Right atrium auricular region (tissue), 2 donors: Measurements from ENCODE around the gene FRRS1L. TPM values are rescaled to one million over a fixed set of nuclear protein-coding genes. Genes with fewer than 3 reads are reported as not detected.

Source experiments
- DNase-seq: peaks from one replicate; pipeline ENCODE4 v3.0.0-alpha.2; 2019; ENCODE audit warnings: low spot score
- H3K27ac ChIP-seq, 2 donors: fragments of 200-600 bp; sonication (generic); 1 replicate in 1 of 2; 2 replicates in 1 of 2; pipeline ENCODE4 v1.5.1; 2016 to 2019
- H3K27me3 ChIP-seq, 2 donors: fragments of 200-600 bp; sonication (generic); one replicate each; pipeline versions ENCODE4 v1.5.1 to v1.6.0; 2017 to 2019
- H3K36me3 ChIP-seq: fragments of 200-600 bp; sonication (generic); one replicate; pipeline ENCODE4 v1.5.1; 2016
- H3K4me1 ChIP-seq, 2 donors: fragments of 200-600 bp; sonication (generic); one replicate each; pipeline versions ENCODE4 v1.5.1 to v1.6.0; 2017 to 2019
- H3K4me3 ChIP-seq, 2 donors: fragments of 200-600 bp; sonication (generic); 1 replicate in 1 of 2; 2 replicates in 1 of 2; pipeline ENCODE4 v1.5.1; 2017 to 2019; ENCODE audit warnings: mild to moderate bottlenecking in 1 of 2, moderate library complexity in 1 of 2
- H3K9me3 ChIP-seq, 2 donors: fragments of 200-600 bp; sonication (generic); one replicate each; pipeline ENCODE4 v1.5.1; 2019
- total RNA-seq, 2 donors: library from RNA; depleted of rRNA; stranded (reverse); fragments of >200 nt; gene quantifications; one replicate each; pipeline ENCODE4 v1.1.0, GENCODE V29; 2016
- TF ChIP-seq, protein P1 (sequence below), 2 donors: fragments of 200-600 bp; sonication (generic); IDR thresholded peaks; one replicate each; pipeline ENCODE4 v1.5.1; 2019; ENCODE audit warnings: antibody characterized with exemption in 2 of 2

FRRS1L gene
- total RNA-seq = 1 to 10 TPM; 4.3 to 7.5 TPM

GRCh38 chr9:109166771-109167601, at the start of gene FRRS1L:
TSS of gene FRRS1L (minus strand) at chr9:109167249. CDS start at chr9:109167138, 111 bp downstream.
- Histone ChIP-seq H3K4me1 (no peaks in the 10 kb centered on the region), H3K27ac (no peak within 1 kb of the TSS), H3K9me3 (no peaks in the 10 kb centered on the region), H3K27me3 (no peaks in the 10 kb centered on the region), H3K4me3 (peak within 1 kb of the TSS; percentile 12 to 37), H3K36me3 (no peaks in the 10 kb centered on the region)
- DNase-seq = no peak
- TF ChIP-seq, protein P1, sequence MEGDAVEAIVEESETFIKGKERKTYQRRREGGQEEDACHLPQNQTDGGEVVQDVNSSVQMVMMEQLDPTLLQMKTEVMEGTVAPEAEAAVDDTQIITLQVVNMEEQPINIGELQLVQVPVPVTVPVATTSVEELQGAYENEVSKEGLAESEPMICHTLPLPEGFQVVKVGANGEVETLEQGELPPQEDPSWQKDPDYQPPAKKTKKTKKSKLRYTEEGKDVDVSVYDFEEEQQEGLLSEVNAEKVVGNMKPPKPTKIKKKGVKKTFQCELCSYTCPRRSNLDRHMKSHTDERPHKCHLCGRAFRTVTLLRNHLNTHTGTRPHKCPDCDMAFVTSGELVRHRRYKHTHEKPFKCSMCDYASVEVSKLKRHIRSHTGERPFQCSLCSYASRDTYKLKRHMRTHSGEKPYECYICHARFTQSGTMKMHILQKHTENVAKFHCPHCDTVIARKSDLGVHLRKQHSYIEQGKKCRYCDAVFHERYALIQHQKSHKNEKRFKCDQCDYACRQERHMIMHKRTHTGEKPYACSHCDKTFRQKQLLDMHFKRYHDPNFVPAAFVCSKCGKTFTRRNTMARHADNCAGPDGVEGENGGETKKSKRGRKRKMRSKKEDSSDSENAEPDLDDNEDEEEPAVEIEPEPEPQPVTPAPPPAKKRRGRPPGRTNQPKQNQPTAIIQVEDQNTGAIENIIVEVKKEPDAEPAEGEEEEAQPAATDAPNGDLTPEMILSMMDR (IDR thresholded peaks at IDR 0.05) = no peak

- Histone ChIP-seq H3K36me3 (no peaks in the 10 kb centered on the region), H3K4me3 (no peak overlapping the region), H3K4me1 (no peaks in the 10 kb centered on the region), H3K9me3 (no peaks in the 10 kb centered on the region), H3K27me3 (no peaks in the 10 kb centered on the region), H3K27ac (peak overlapping the region in 1 of 2 donors; percentile 34)
- DNase-seq = no peak
- TF ChIP-seq, protein P1 (IDR thresholded peaks at IDR 0.05) = no peak
Observed at GRCh38 chr9:109214414-109214813, 47.4 kb upstream of the FRRS1L start.

GRCh38 chr9:109213285-109214121, 46.5 kb upstream of the FRRS1L start:
- H3K27ac ChIP-seq = peak overlapping the region; percentile 31 to 55
- H3K27me3 ChIP-seq = no peaks in the 10 kb centered on the region
- no peak for DNase-seq
- no peaks in the 10 kb centered on the region for H3K9me3 ChIP-seq
- TF ChIP-seq, protein P1 (IDR thresholded peaks at IDR 0.05) = no peak
- H3K4me3 ChIP-seq = no peak overlapping the region
- H3K36me3 ChIP-seq = no peaks in the 10 kb centered on the region
- no peaks in the 10 kb centered on the region for H3K4me1 ChIP-seq

GRCh38 chr9:109212768-109213167, 45.7 kb upstream of the FRRS1L start:
- no peaks in the 10 kb centered on the region for H3K9me3 ChIP-seq
- no peaks in the 10 kb centered on the region for H3K4me1 ChIP-seq
- no peak for DNase-seq
- TF ChIP-seq, protein P1 (IDR thresholded peaks at IDR 0.05) = no peak
- peaks cover under 1% of the 10 kb centered on the region for H3K36me3 ChIP-seq
- H3K27me3 ChIP-seq = no peaks in the 10 kb centered on the region
- H3K4me3 ChIP-seq = no peak overlapping the region
- peak overlapping the region in 1 of 2 donors; percentile 55 for H3K27ac ChIP-seq

GRCh38 chr9:109206670-109207069, 39.6 kb upstream of the FRRS1L start:
- Histone ChIP-seq H3K27ac (no peak overlapping the region), H3K36me3 (peaks cover 10% of the 10 kb centered on the region), H3K9me3 (no peaks in the 10 kb centered on the region), H3K4me3 (no peak overlapping the region), H3K27me3 (no peaks in the 10 kb centered on the region), H3K4me1 (no peaks in the 10 kb centered on the region)
- TF ChIP-seq, protein P1 (IDR thresholded peaks at IDR 0.05) = no peak
- no peak for DNase-seq
